Keratinocyte (primary cell): ENCODE results near the gene SLC39A10. TPM values are rescaled to one million over a fixed set of nuclear protein-coding genes. Genes with fewer than 3 reads are reported as not detected.

Experiments
- DNase-seq: peaks from one replicate; pipeline ENCODE4 v3.0.0-alpha.2; 2011; ENCODE audit warnings: low read depth, missing footprints, low spot score
- FAIRE-seq: peaks from 2 replicates; lab custom pipeline; 2011; peaks lifted over from hg19 to GRCh38; lab: Jason Lieb, UNC
- H2AFZ ChIP-seq: 2 replicates; pipeline ENCODE4 v1.6.0; 2012; ENCODE audit warnings: low read length, control low read depth, inconsistent platforms; ENCODE audit not compliant: control insufficient read depth
- H3K27ac ChIP-seq: 2 replicates; pipeline ENCODE4 v1.5.1; 2011; ENCODE audit warnings: low read length; ENCODE audit not compliant: control insufficient read depth, insufficient read depth
- H3K27me3 ChIP-seq: 3 replicates; pipeline ENCODE4 v1.6.0; 2011; ENCODE audit warnings: low read length; ENCODE audit not compliant: control insufficient read depth, insufficient read depth; ENCODE audit errors: extremely low read depth
- H3K36me3 ChIP-seq, 2 experiments: 2 replicates in 1 of 2; 3 replicates in 1 of 2; pipeline ENCODE4 v1.5.1; 2011; ENCODE audit warnings: low read length in 2 of 2, mild to moderate bottlenecking in 1 of 2; ENCODE audit not compliant: control insufficient read depth in 2 of 2, insufficient read depth in 2 of 2; ENCODE audit errors: extremely low read depth in 1 of 2
- H3K4me1 ChIP-seq: 3 replicates; pipeline ENCODE4 v1.5.1; 2011; ENCODE audit warnings: low read length; ENCODE audit not compliant: control insufficient read depth, insufficient read depth; ENCODE audit errors: extremely low read depth
- H3K4me2 ChIP-seq: 3 replicates; pipeline ENCODE4 v1.6.0; 2011; ENCODE audit warnings: low read depth, low read length; ENCODE audit not compliant: control insufficient read depth, insufficient read depth; ENCODE audit errors: extremely low read depth
- H3K4me3 ChIP-seq, 3 experiments: fragments of 200-600 bp in 1 of 3; sonication (generic) in 1 of 3; 2 replicates in 2 of 3; 3 replicates in 1 of 3; pipeline ENCODE4 v1.5.1; 2011 to 2016; ENCODE audit warnings: low read length in 3 of 3, mild to moderate bottlenecking in 3 of 3, control low read depth in 2 of 3, inconsistent platforms in 1 of 3, low read depth in 1 of 3, mixed read lengths in 1 of 3, mixed run types in 1 of 3, moderate library complexity in 1 of 3; ENCODE audit not compliant: control insufficient read depth in 2 of 3, insufficient read depth in 2 of 3; ENCODE audit errors: extremely low read depth in 1 of 3
- H3K79me2 ChIP-seq: 2 replicates; pipeline ENCODE4 v1.6.0; 2012; ENCODE audit warnings: low read length; ENCODE audit not compliant: control insufficient read depth, insufficient read depth
- H3K9ac ChIP-seq: 3 replicates; pipeline ENCODE4 v1.6.0; 2011; ENCODE audit warnings: low read length; ENCODE audit not compliant: control insufficient read depth, insufficient read depth; ENCODE audit errors: extremely low read depth
- H3K9me1 ChIP-seq: 3 replicates; pipeline ENCODE4 v1.6.0; 2011; ENCODE audit warnings: low read length; ENCODE audit not compliant: control insufficient read depth, insufficient read depth; ENCODE audit errors: extremely low read depth
- H3K9me3 ChIP-seq: 2 replicates; pipeline ENCODE4 v1.5.1; 2012; ENCODE audit warnings: low read depth, low read length; ENCODE audit not compliant: control insufficient read depth
- H4K20me1 ChIP-seq: 3 replicates; pipeline ENCODE4 v1.6.0; 2011; ENCODE audit warnings: low read length; ENCODE audit not compliant: control insufficient read depth, insufficient read depth; ENCODE audit errors: extremely low read depth
- CTCF ChIP-seq, 3 experiments: IDR thresholded peaks in 1 of 3; conservative IDR thresholded peaks in 1 of 3; optimal IDR thresholded peaks in 1 of 3; 2 replicates in 2 of 3; 3 replicates in 1 of 3; pipeline versions ENCODE3 to v1.5.1; 2011; ENCODE audit warnings: low read length in 3 of 3, mild to moderate bottlenecking in 3 of 3, moderate library complexity in 2 of 3, control low read depth in 1 of 3, inconsistent platforms in 1 of 3; ENCODE audit not compliant: insufficient read depth in 2 of 3; ENCODE audit errors: extremely low read depth in 1 of 3
- EZH2 ChIP-seq: IDR thresholded peaks from one replicate; pipeline ENCODE4 v1.6.1; 2012; ENCODE audit warnings: inconsistent platforms, mild to moderate bottlenecking, low read length, moderate library complexity
- dilution Hi-C: fragments of 300-500 bp; cut with MboI; formaldehyde crosslinking; loops from one replicate; pipeline ENCODE4 v1.7.0; 2020; ENCODE audit warnings: low sequenced_read_pairs; ENCODE audit not compliant: extremely low pct_ligation_motif_present
- polyA plus RNA-seq, 5 experiments: library from polyadenylated mRNA; depleted of rRNA in 3 of 5; stranded (reverse) in 3 of 5; stranded (forward) in 1 of 5; unstranded in 1 of 5; fragments of >200 nt; gene quantifications; 1 replicate in 1 of 5; 2 replicates in 3 of 5; 3 replicates in 1 of 5; pipeline versions ENCODE4 v1.2.1 to v1.2.3, GENCODE V29; 2011 to 2012; ENCODE audit warnings: missing spikeins in 2 of 5, low read depth in 1 of 5, low replicate concordance in 1 of 5

The SLC39A10 gene
- polyA plus RNA-seq, 1 donor (not counting 4 experiments of a cell fraction or from before 2014, with no cell fraction given): 19.4 TPM

- dilution Hi-C loops: no loop called here
- Histone ChIP-seq H3K9me1 (no peaks in the 10 kb centered on the region), H3K36me3 (no peaks in the 10 kb centered on the region), H3K4me2 (no peak overlapping the region), H4K20me1 (no peaks in the 10 kb centered on the region), H3K4me3 (no peak overlapping the region), H3K27ac (no peak overlapping the region), H2AFZ (no peak overlapping the region), H3K79me2 (no peaks in the 10 kb centered on the region), H3K9ac (no peak overlapping the region), H3K4me1 (peaks cover 4% of the 10 kb centered on the region), H3K9me3 (no peaks in the 10 kb centered on the region), H3K27me3 (no peaks in the 10 kb centered on the region)
- TF ChIP-seq CTCF (optimal IDR thresholded peaks at IDR 0.05 in 1 of 3, IDR thresholded peaks at IDR 0.05 in 1 of 3, conservative IDR thresholded peaks at IDR 0.05 in 1 of 3; ENCODE audit: extremely low read depth in 1 of 3, insufficient read depth in 2 of 3, low read length in 3 of 3) (no peak), EZH2 (no peak)
- DNase-seq: no peak
- no peak for FAIRE-seq
These were observed 9.2 kb downstream of the SLC39A10 start for GRCh38 chr2:195666113-195666712.

GRCh38 chr2:195667974-195668373 is 10.9 kb downstream of the SLC39A10 start:
- Histone ChIP-seq H3K9ac (no peak overlapping the region), H3K4me1 (no peaks in the 10 kb centered on the region), H3K27ac (no peak overlapping the region), H3K27me3 (no peaks in the 10 kb centered on the region), H4K20me1 (no peaks in the 10 kb centered on the region), H3K4me3 (no peak overlapping the region), H3K4me2 (no peak overlapping the region), H2AFZ (no peak overlapping the region), H3K9me3 (no peaks in the 10 kb centered on the region), H3K9me1 (no peaks in the 10 kb centered on the region), H3K79me2 (no peaks in the 10 kb centered on the region), H3K36me3 (no peaks in the 10 kb centered on the region)
- no peak for TF ChIP-seq CTCF (optimal IDR thresholded peaks at IDR 0.05 in 1 of 3, IDR thresholded peaks at IDR 0.05 in 1 of 3, conservative IDR thresholded peaks at IDR 0.05 in 1 of 3; ENCODE audit: extremely low read depth in 1 of 3, insufficient read depth in 2 of 3, low read length in 3 of 3)
- no peak for TF ChIP-seq EZH2
- DNase-seq (no peak), FAIRE-seq (no peak)
- dilution Hi-C loops: no loop called here
